Glomerular endothelial cell (primary cell): Measurements from ENCODE around the gene PRR23E. TPM values are rescaled to one million over a fixed set of nuclear protein-coding genes. Genes with fewer than 3 reads are reported as not detected.

Source experiments
- DNase-seq: peaks from one replicate; pipeline ENCODE4 v3.0.0-alpha.2; 2011; ENCODE audit warnings: low read depth, low spot score; ENCODE audit errors: extremely low read depth
- total RNA-seq: library from RNA; depleted of rRNA; stranded (reverse); fragments of >200 nt; gene quantifications from 2 replicates; pipeline ENCODE4 v1.2.3, GENCODE V29; 2015

The PRR23E gene
- total RNA-seq, 1 donor from 2014 or later: not detected

- no peak for DNase-seq
Measured at GRCh38 chr3:127183931-127184869, 8.7 kb upstream of the PRR23E start.

DNA sequence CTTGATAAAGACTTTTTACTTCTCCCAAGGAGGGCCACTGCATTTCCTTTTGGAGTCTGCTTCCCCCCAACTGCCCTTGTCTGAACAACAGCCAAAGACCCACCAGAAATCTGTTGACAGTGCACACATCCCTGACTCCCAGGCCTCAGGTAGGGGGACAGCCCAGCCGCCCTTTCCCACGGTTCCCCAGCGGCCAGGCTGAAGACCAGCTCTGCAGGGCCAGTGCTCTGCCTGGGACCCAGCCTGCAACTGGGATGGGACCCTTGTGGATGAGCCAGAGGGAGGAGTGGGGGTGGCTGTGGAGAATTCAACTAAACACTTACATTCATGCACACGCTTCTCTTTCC lies 8.1 kb upstream of the PRR23E start:
- no peak for DNase-seq

- DNase-seq: no peak
Measured at GRCh38 chr3:127185268-127185667, 7.7 kb upstream of the PRR23E start.

DNA sequence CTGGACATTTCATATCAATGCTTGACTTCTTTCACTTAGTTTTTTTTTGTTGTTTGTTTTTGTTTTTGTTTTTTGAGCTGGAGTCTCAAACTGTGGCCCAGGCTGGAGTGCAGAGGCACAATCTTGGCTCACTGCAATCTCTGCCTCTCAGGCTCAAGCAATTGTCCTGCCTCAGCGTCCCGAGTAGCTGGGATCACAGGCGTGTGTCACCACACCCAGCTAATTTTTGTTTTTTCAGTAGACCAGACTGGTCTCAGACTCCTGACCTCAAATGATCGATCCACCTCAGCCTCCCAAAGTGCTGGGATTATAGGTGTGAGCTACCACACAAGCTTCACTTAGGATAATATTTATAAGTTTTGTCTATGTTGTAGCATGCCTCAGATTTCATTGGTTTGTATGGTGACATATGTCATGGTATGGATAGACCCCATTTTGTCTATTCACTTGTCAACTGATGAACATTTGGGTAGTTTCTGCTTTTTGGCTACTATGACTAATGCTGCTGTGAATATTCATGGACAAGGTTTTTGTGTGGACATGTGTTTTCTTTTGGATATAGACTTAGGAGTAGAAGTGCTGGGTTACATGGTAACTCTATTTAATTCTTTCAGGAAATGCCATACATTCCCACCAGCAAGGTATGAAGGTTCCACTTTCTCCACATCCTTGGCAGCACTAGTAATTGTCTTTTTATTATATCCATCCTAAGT lies 6.8 kb upstream of the PRR23E start:
- no peak for DNase-seq

- no peak for DNase-seq
Measured at GRCh38 chr3:127187316-127187715, 5.6 kb upstream of the PRR23E start.

- DNase-seq: no peak
Measured at GRCh38 chr3:127193341-127193740, 410 bp downstream of the PRR23E start.

DNA sequence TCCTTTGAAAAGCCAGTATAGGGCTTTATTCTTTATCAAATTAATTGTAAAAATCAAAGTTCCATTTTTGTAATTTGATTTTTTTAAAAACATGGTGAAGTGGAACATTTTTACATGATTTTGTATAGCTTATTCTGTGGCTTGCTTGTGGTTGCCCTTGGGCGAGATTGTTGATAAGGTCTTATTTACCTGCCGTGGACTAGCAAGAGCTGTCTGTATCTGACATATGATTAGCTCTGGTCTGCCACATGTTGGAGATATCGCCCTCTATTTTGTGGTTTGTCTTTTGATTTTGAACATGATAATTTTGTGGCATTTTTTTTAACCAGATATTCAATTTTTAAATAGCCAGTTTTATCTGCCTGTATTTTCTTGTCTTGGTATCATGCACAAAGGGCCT lies 844 bp downstream of the PRR23E start:
- no peak for DNase-seq

GRCh38 chr3:127194601-127195187 lies 1.8 kb downstream of the PRR23E start:
- DNase-seq: no peak

- DNase-seq: no peak
Measured at GRCh38 chr3:127195417-127195816, 2.5 kb downstream of the PRR23E start.

DNA sequence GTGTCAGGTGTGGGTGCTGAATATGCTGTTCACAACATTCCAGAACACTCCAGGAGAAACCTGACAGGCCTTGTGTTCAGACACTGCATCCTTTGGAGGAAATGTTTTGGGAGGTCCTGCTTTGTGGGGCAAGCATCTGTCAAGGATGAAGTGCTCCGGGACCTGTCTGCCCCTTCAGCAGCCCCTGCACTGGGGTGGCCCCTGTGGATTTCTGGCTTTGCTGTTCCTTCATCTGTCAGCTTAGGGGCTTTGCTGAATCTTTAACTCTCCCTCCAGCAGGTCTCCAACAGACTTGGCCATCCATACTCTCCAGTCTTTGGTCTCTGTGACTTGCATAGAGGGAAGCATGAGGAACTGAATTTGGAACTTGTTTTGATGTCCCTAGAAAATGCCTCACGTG lies 3.1 kb downstream of the PRR23E start:
- no peak for DNase-seq

- DNase-seq: no peak
Measured at GRCh38 chr3:127196466-127197299, 3.8 kb downstream of the PRR23E start.

GRCh38 chr3:127197300-127198189 lies 4.6 kb downstream of the PRR23E start:
- DNase-seq: no peak

- DNase-seq: no peak
Measured at GRCh38 chr3:127200086-127200691, 7.3 kb downstream of the PRR23E start.

DNA sequence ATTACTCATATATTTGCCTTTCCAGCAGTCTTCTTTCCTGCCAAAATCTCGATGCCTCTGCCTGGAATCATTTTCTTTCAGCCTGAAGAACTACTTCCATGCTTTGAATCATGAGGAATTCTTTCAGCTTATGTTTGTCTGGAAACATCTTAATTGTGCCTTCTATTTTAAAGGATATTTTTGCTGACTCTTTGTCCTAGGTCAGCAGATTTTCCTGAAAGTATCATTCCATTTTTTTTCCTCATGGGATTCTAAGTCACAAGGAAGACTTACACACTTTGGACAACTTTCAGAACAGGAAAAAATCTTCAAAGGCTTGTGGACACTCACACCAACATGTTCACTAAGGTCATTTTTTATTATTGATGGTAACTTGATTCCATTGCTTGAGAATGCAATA lies 10.1 kb downstream of the PRR23E start:
- no peak for DNase-seq

- no peak for DNase-seq
Measured at GRCh38 chr3:127204841-127205582, 12.1 kb downstream of the PRR23E start.

DNA sequence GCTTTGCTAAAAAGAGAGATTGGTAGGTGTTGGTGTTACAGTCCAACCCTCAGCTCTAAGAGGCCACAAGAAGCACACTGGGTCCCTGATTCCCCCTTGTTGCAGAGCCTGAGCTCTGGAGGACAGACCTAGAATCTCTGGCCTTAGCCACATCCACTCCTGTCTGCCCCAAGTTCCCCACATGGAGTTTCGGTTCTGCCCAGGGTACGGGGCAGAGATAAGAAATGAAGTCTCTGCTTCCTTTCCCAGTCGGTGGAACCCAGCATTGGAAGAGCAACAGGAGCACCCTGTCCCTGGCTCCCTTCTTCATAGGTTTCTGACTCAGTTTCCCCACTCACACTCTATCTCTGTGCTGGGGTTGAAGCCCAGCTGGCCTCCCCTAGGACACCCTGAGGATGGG lies 13.2 kb downstream of the PRR23E start:
- DNase-seq: no peak

DNA sequence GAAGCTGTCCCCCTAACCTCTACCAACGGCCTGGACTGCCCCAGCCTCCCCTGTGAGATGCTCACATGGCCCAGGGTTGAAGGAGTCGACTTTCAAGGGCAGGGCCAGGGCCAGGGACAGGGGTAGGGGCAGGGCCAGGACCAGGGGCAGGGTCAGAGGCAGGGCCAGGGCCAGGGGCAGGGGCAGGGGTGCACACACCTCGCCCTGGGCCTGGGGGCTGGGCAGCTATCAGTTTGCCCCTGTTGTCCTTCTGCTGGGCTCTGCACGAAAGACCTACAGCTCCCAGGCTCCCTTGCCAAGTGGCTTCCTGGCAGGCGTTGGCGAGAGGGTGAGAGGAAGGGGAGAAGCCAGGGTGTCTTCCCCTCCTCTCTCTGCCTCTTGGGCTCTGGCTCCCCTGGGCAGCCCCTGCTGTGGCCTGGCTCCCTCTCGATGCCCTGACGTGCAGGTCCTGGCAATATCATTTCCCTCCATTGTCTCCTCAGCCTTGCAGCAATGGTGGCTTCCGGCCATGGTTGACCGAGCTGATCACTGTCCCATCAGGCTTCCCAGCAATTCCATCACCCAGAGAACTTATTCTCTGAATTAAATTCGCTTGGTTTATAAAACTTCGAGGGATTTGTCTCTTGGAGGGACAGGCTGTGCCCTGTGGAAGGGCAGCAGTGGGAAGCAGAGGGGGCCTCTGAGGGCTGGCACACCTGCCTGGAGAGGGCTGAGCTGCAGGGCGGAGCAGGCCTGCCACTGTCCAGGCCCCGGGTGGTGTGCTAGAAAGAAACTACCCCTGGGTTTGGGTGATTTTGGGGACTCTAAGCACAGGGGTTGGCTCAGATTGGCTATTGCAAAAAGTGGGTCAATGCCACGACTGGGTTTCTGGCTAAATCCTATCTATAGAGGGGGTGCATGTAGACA lies 13.9 kb downstream of the PRR23E start:
- no peak for DNase-seq
